Type B pancreatic cell (in vitro differentiated cells): ENCODE results near the gene SMCO4. TPM values are rescaled to one million over a fixed set of nuclear protein-coding genes. Genes with fewer than 3 reads are reported as not detected.

ENCODE experiments used
- DNase-seq: peaks from one replicate; pipeline ENCODE4 v3.0.0; 2021; ENCODE audit warnings: mixed read lengths; ENCODE audit not compliant: unreplicated experiment; ENCODE audit errors: extremely low spot score
- H3K27ac Mint-ChIP-seq: 2 replicates; pipeline ENCODE4 v1.8.0; 2021; ENCODE audit warnings: mild to moderate bottlenecking, mixed read lengths
- H3K27me3 Mint-ChIP-seq: 2 replicates; pipeline ENCODE4 v1.8.0; 2021; ENCODE audit warnings: mixed read lengths
- H3K36me3 Mint-ChIP-seq: 2 replicates; pipeline ENCODE4 v1.8.0; 2021; ENCODE audit warnings: mixed read lengths
- H3K4me1 Mint-ChIP-seq: one replicate; pipeline ENCODE4 v1.8.0; 2021; ENCODE audit warnings: mixed read lengths; ENCODE audit not compliant: unreplicated experiment
- H3K4me3 Mint-ChIP-seq: 2 replicates; pipeline ENCODE4 v1.8.0; 2021; ENCODE audit warnings: mild to moderate bottlenecking, mixed read lengths
- H3K9me3 Mint-ChIP-seq: 2 replicates; pipeline ENCODE4 v1.8.0; 2021; ENCODE audit warnings: mixed read lengths
- total RNA-seq: library from RNA; stranded (reverse); gene quantifications from 2 replicates; pipeline ENCODE4 v1.2.1, GENCODE V29; 2021; ENCODE audit warnings: low replicate concordance
- TF ChIP-seq, protein P1 (sequence below): fragments of 200-600 bp; sonication (generic); conservative IDR thresholded peaks from 2 replicates; pipeline ENCODE4 v1.5.0; 2021; ENCODE audit warnings: antibody characterized with exemption, mild to moderate bottlenecking

The SMCO4 gene
- total RNA-seq, 1 donor from 2014 or later = 18.2 TPM

DNA sequence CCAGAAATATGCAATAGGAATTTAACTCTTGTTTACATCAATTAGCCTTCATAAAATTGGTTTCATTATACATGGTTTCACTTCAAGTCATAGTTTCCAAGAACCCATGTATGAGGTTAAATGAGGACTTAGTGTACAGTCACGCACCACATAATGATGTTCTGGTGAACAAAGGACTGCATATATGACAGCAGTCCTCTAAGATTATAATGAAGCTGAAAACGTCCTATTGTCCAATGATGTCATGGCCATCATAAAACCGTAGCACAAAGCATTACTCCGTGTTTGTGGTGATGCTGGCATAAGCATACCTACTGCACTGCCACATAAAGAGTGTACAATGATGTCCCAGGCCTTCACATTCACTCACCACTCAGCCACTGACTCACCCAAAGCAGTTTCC, 31.1 kb downstream of the SMCO4 start:
- H3K27ac Mint-ChIP-seq = no peak overlapping the region
- no peaks in the 10 kb centered on the region for H3K27me3 Mint-ChIP-seq
- TF ChIP-seq, protein P1, sequence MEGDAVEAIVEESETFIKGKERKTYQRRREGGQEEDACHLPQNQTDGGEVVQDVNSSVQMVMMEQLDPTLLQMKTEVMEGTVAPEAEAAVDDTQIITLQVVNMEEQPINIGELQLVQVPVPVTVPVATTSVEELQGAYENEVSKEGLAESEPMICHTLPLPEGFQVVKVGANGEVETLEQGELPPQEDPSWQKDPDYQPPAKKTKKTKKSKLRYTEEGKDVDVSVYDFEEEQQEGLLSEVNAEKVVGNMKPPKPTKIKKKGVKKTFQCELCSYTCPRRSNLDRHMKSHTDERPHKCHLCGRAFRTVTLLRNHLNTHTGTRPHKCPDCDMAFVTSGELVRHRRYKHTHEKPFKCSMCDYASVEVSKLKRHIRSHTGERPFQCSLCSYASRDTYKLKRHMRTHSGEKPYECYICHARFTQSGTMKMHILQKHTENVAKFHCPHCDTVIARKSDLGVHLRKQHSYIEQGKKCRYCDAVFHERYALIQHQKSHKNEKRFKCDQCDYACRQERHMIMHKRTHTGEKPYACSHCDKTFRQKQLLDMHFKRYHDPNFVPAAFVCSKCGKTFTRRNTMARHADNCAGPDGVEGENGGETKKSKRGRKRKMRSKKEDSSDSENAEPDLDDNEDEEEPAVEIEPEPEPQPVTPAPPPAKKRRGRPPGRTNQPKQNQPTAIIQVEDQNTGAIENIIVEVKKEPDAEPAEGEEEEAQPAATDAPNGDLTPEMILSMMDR = no peak
- DNase-seq = no peak
- H3K4me3 Mint-ChIP-seq = no peak overlapping the region
- peaks cover 7% of the 10 kb centered on the region for H3K4me1 Mint-ChIP-seq
- peaks cover 5% of the 10 kb centered on the region for H3K36me3 Mint-ChIP-seq
- peaks cover 7% of the 10 kb centered on the region for H3K9me3 Mint-ChIP-seq

DNA sequence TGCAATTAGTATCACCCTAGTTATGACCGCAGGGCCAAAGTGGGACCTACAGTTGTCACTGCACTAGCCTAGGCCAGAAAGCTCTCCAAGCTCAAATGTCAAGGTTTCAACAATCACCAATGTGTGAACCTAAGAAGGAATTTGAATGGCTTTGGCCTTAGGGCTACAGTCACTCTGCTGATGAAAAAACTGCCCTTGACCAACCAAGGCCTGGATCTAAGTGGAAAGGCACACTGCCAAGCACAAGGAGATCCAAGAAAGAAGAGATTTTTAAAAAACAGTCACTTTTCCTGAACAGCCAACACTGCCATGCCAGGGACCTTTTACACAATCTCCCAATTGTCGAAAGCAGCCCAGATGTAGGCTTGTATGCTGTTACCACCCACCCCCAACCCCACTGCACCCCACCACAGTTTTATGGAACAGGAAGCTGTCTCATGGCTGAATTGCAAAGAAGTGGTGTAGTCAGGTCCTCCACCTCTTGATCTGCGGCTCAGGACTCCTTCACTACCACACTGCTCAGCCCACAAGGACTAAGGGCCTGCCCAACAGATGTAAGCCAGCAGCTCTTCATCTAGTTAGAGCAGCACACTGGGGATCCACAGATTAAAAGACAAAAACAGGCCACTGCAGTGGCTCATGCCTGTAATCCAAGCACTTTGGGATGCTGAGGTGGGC, 32.9 kb downstream of the SMCO4 start:
- H3K27ac Mint-ChIP-seq = no peak overlapping the region
- H3K4me1 Mint-ChIP-seq = peaks cover 2% of the 10 kb centered on the region
- no peak for DNase-seq
- no peaks in the 10 kb centered on the region for H3K27me3 Mint-ChIP-seq
- TF ChIP-seq, protein P1 = no peak
- peaks cover 7% of the 10 kb centered on the region for H3K9me3 Mint-ChIP-seq
- peaks cover 5% of the 10 kb centered on the region for H3K36me3 Mint-ChIP-seq
- no peak overlapping the region for H3K4me3 Mint-ChIP-seq

DNA sequence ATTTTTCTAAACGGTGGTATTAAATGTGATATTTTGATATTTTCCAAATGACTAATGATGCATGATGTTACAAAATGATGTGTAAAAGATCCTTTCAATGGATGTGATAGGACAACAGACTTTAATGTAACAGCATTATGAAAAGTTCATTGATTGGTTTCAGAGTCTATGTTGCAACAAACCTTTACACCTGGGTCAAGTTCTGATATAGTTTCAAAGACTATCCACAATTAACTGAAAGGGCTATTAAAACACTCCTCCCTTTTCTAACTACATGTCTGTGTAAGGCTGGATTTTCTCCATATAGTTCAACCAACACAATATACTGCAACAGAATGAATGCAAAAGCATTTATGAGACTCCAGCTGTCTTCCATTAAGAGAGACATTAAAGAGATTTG, 35.7 kb downstream of the SMCO4 start:
- DNase-seq = no peak
- TF ChIP-seq, protein P1 = no peak
- Mint-ChIP-seq H3K27ac (no peak overlapping the region), H3K4me1 (no peaks in the 10 kb centered on the region), H3K4me3 (no peak overlapping the region), H3K27me3 (no peaks in the 10 kb centered on the region), H3K9me3 (peaks cover 11% of the 10 kb centered on the region), H3K36me3 (peaks cover 10% of the 10 kb centered on the region)

DNA sequence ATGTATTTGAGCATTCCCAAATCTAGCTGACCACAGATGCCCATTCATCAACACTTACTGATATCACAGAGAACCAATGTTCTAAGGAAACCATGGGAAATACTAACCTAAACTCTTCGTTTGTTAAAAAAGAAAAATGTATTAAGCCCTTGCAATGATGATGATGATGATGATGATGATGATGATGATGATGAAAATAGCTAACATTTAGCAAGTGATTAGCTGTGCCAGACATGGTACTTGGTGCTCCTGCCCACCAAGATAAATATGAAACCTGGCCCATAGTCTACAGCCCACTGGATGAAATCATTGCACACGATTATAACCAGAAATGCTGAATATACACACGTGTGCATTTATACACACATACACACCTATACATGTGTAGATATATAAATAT, 37.5 kb downstream of the SMCO4 start:
- no peak overlapping the region for H3K4me3 Mint-ChIP-seq
- no peaks in the 10 kb centered on the region for H3K27me3 Mint-ChIP-seq
- H3K27ac Mint-ChIP-seq = no peak overlapping the region
- H3K36me3 Mint-ChIP-seq = peaks cover 10% of the 10 kb centered on the region
- peaks cover 11% of the 10 kb centered on the region for H3K9me3 Mint-ChIP-seq
- TF ChIP-seq, protein P1 = no peak
- H3K4me1 Mint-ChIP-seq = no peaks in the 10 kb centered on the region
- no peak for DNase-seq

DNA sequence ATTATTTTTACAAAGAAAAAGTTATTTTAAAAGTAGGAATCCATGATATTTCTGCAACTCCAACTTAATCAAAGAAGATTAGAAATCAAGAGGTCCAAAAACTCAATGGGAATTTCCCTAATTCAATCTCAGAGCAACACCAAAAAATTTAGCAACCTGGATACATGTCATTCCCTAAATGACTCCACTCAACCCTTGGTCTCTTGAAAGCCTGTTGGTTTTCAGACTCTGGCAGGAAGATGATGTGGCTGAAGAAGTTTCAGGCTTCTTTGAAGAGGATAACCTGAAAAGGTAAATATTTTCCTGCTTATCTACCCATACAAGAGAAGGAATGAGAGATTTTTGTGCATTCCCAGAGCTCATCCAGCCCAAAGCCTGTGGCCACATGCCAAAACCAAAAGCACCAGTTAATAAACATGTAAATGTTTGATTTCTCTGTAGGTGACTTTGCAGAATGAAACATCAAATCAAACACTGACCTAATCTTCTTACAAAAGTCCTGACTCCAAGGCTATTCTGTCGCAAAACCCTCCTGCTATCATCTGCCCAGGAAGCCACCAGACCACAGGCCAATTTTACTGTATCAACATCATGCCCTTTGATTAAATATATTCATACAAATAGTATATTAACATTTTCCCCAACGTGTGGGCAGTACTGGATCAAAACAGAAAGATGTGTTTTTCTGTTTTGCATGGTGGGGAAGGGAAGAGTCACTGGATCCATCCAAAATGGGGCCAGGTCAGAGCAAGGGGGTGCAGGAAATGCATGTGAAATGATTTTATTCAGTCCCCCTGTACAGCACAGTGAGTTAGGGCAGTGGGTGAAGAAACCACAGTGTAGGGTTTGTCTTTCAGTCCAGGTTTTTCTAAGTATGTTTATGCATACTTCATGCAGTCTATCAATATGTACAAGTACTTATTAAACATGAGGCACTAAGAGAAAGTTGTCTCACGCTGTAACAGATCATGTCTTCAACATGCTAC, 38.8 kb downstream of the SMCO4 start:
- H3K27ac Mint-ChIP-seq = no peak overlapping the region
- H3K36me3 Mint-ChIP-seq = peaks cover 7% of the 10 kb centered on the region
- H3K27me3 Mint-ChIP-seq = no peaks in the 10 kb centered on the region
- TF ChIP-seq, protein P1 = no peak
- no peak for DNase-seq
- H3K4me1 Mint-ChIP-seq = no peaks in the 10 kb centered on the region
- peaks cover 8% of the 10 kb centered on the region for H3K9me3 Mint-ChIP-seq
- H3K4me3 Mint-ChIP-seq = no peak overlapping the region
